Measurements from ENCODE around the gene ITGB6.

Gene ITGB6

GRCh38 chr2:160075171-160075570, 124.9 kb downstream of the ITGB6 start:
- Histone ChIP-seq H3K9me2 (ENCODE audit: low read depth, low read length) (no peaks in the 10 kb centered on the region), H3K36me3 (ENCODE audit: insufficient read depth, low read length) (no peaks in the 10 kb centered on the region), H3K4me3 (ENCODE audit: low read depth, low read length, poor library complexity, severe bottlenecking) (no peak overlapping the region), H3F3A (ENCODE audit: insufficient read depth, low read length) (no peaks in the 10 kb centered on the region), H3K9me3 (ENCODE audit: low read length) (no peaks in the 10 kb centered on the region), H3K79me2 (ENCODE audit: insufficient read depth, low read length) (no peaks in the 10 kb centered on the region), H4K20me1 (ENCODE audit: insufficient read depth, low read length) (no peaks in the 10 kb centered on the region), H3K27me3 (ENCODE audit: insufficient read depth, low read length) (no peaks in the 10 kb centered on the region), H2AFZ (ENCODE audit: low read length) (no peak overlapping the region), H3K4me1 (ENCODE audit: insufficient read depth, low read length, severe bottlenecking) (no peaks in the 10 kb centered on the region), H3K9ac (ENCODE audit: low read length) (no peak overlapping the region), H3K4me2 (ENCODE audit: low read length) (no peak overlapping the region), H3K27ac (ENCODE audit: low read depth, low read length, poor library complexity, severe bottlenecking) (no peak overlapping the region)
- no peak for TF ChIP-seq EZH2 (IDR thresholded peaks at IDR 0.05; ENCODE audit: borderline replicate concordance, low read length)
- TF ChIP-seq CTCF (IDR thresholded peaks at IDR 0.05; ENCODE audit: low read length), result no peak

GRCh38 chr2:160073284-160073888, 126.7 kb downstream of the ITGB6 start:
- no peak overlapping the region for H3K4me2 ChIP-seq (ENCODE audit: low read length)
- H3K36me3 ChIP-seq (ENCODE audit: insufficient read depth, low read length), result no peaks in the 10 kb centered on the region
- no peaks in the 10 kb centered on the region for H3F3A ChIP-seq (ENCODE audit: insufficient read depth, low read length)
- H3K9ac ChIP-seq (ENCODE audit: low read length), result no peak overlapping the region
- H3K4me1 ChIP-seq (ENCODE audit: insufficient read depth, low read length, severe bottlenecking), result no peaks in the 10 kb centered on the region
- no peaks in the 10 kb centered on the region for H3K79me2 ChIP-seq (ENCODE audit: insufficient read depth, low read length)
- H3K4me3 ChIP-seq (ENCODE audit: low read depth, low read length, poor library complexity, severe bottlenecking), result no peak overlapping the region
- H3K27ac ChIP-seq (ENCODE audit: low read depth, low read length, poor library complexity, severe bottlenecking), result no peak overlapping the region
- H3K9me2 ChIP-seq (ENCODE audit: low read depth, low read length), result no peaks in the 10 kb centered on the region
- no peaks in the 10 kb centered on the region for H4K20me1 ChIP-seq (ENCODE audit: insufficient read depth, low read length)
- no peak for TF ChIP-seq EZH2 (IDR thresholded peaks at IDR 0.05; ENCODE audit: borderline replicate concordance, low read length)
- TF ChIP-seq CTCF (IDR thresholded peaks at IDR 0.05; ENCODE audit: low read length), result no peak
- H3K9me3 ChIP-seq (ENCODE audit: low read length), result no peaks in the 10 kb centered on the region
- no peaks in the 10 kb centered on the region for H3K27me3 ChIP-seq (ENCODE audit: insufficient read depth, low read length)
- no peak overlapping the region for H2AFZ ChIP-seq (ENCODE audit: low read length)

- no peaks in the 10 kb centered on the region for H3K4me1 ChIP-seq (ENCODE audit: insufficient read depth, low read length, severe bottlenecking)
- no peaks in the 10 kb centered on the region for H3K79me2 ChIP-seq (ENCODE audit: insufficient read depth, low read length)
- no peaks in the 10 kb centered on the region for H3K27me3 ChIP-seq (ENCODE audit: insufficient read depth, low read length)
- TF ChIP-seq CTCF (IDR thresholded peaks at IDR 0.05; ENCODE audit: low read length), result no peak
- TF ChIP-seq EZH2 (IDR thresholded peaks at IDR 0.05; ENCODE audit: borderline replicate concordance, low read length), result no peak
- H3K4me3 ChIP-seq (ENCODE audit: low read depth, low read length, poor library complexity, severe bottlenecking), result no peak overlapping the region
- no peak overlapping the region for H3K27ac ChIP-seq (ENCODE audit: low read depth, low read length, poor library complexity, severe bottlenecking)
- no peaks in the 10 kb centered on the region for H3K36me3 ChIP-seq (ENCODE audit: insufficient read depth, low read length)
- H3K4me2 ChIP-seq (ENCODE audit: low read length), result no peak overlapping the region
- no peak overlapping the region for H3K9ac ChIP-seq (ENCODE audit: low read length)
- H2AFZ ChIP-seq (ENCODE audit: low read length), result no peak overlapping the region
- H3F3A ChIP-seq (ENCODE audit: insufficient read depth, low read length), result no peaks in the 10 kb centered on the region
- no peaks in the 10 kb centered on the region for H3K9me3 ChIP-seq (ENCODE audit: low read length)
- H3K9me2 ChIP-seq (ENCODE audit: low read depth, low read length), result no peaks in the 10 kb centered on the region
- no peaks in the 10 kb centered on the region for H4K20me1 ChIP-seq (ENCODE audit: insufficient read depth, low read length)
Measured at GRCh38 chr2:160068906-160069305, 131.2 kb downstream of the ITGB6 start.

Data from OCI-LY1 (cell line).